Measurements from ENCODE around the gene SYCE3.

The SYCE3 gene

DNA sequence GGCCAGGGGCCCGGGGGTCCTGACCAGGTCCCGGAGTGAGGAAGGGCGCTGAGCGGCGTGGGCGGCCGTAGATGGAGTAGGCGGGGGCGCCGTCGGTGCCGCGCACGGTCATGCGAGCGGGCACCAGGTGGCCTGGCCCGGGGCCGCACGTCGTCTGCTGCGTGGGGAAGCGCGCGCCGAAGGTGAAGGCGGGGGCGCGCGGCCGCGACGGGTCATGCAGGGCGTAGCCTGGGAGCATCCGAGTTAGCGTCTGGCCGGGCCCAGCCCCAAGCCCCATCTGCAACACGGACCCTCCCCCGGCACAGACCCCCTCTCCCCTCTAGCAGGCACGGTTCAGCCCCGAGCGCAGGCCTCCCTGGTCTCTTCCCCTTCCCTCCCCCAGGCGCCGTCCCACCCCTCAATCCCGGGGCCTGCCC is 31.2 kb downstream of the SYCE3 start:
- no peak for DNase-seq (ENCODE audit: low spot score)

DNA sequence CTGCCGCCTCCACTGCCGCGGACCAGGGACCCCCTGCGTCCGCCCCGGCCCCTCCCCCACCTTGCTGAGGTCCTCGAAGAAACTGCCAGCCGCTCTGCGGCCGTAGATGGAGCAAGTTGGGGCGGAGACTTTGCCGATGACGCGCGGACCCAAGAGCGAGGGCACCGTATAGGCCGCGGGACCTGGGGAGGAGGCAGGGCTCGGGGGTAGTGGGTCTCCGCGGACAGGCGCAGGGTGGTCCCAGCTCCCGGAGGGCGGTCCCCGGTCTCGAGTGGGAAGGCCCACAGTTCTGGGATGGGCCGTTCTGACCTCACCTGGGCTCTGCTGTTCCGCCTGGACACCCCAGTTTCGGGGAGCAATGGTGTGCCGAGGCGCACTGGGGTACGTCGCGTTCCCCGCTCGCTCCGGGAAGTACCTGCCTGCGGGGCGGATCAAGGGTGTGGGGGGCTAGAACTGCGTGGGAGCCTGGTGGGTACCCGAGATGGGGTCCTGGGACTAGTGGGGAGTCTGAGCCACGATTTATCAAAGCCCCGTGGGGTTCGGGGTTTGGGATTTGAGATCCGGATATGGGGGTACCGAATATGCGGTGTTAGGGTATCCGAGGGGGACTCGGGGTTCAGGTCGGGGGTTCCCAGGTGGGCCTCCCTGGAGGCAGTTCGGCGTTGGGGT is 31.7 kb downstream of the SYCE3 start:
- DNase-seq (ENCODE audit: low spot score), result no peak

DNA sequence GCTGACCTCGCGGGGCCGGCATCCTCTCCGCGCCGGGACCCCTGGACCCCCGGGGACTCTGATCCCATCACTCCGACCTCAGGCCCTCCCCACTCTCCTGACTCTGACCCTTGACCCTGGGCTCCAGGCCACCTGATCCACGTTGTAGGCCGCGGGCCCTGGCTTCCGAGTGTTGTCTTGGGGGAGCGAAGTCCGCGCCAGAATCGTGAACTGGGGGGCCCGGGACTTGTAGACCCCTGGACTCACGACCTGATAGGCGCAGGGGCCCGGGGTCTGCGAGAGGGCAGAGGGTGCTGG is 32.2 kb downstream of the SYCE3 start:
- no peak for DNase-seq (ENCODE audit: low spot score)

DNA sequence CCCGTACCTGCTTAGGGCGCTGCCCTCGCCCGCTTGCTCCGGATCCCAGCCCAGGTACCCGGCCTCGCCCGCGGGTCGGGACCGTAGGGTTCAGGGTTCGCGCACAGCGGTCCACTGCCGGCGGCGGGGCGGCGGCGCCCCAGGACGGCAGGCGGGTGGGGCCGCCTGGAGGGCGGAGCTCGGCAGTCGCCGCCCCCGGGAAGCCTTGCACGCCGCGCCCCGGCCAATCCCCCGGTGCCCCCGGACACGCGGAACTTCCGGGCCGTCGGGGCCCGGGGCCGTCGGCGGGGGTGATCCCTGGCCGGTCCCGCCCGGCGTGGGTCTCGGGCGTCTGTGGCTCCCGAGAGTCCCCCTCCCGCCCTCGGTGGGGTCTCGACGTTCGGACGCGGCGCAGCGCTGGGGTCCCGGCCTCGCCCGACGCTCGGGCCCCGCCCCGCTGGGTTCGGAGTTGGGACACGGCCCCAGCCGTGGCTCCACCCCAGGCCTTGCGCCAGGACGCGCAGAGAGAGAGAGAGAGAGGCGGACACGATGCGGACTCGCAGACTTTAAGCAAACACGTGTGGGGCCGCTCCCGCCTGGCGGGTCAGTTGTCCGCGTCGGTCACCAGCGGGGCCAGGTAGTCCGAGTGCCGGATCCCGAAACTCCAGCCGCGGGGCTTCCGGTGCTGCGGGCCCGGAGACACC is 32.7 kb downstream of the SYCE3 start, which contains the start of gene TYMP:
Gene TYMP (minus strand): TSS at position 116 of the 683 bp plus-strand sequence. CDS start 303 bp downstream, outside the sequence.
- no peak for DNase-seq (ENCODE audit: low spot score)

DNA sequence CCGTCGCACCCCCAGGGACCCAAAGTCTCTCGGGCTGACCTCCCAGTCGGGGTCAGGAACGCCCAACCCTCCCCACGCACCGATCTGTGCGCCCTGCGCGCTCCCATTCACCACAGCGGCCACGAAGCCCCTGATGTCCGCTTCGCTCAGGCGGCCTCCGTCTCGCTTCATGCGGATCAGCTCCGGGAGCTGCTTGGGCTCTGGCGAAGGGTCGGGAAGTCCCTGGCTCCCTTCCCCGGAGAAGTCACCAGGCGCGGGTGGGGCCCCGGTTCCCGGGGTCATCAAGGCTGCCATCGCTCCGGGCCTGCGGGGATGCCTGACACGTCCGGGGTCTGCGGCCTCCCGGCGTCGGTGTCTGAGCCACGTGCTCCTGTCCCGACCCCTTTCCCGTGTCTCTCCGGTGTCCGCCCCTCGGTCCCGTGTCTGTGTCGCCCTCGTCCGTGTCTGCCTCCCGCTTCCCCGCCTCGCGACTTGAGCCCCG is 33.3 kb downstream of the SYCE3 start:
- no peak for DNase-seq (ENCODE audit: low spot score)

DNA sequence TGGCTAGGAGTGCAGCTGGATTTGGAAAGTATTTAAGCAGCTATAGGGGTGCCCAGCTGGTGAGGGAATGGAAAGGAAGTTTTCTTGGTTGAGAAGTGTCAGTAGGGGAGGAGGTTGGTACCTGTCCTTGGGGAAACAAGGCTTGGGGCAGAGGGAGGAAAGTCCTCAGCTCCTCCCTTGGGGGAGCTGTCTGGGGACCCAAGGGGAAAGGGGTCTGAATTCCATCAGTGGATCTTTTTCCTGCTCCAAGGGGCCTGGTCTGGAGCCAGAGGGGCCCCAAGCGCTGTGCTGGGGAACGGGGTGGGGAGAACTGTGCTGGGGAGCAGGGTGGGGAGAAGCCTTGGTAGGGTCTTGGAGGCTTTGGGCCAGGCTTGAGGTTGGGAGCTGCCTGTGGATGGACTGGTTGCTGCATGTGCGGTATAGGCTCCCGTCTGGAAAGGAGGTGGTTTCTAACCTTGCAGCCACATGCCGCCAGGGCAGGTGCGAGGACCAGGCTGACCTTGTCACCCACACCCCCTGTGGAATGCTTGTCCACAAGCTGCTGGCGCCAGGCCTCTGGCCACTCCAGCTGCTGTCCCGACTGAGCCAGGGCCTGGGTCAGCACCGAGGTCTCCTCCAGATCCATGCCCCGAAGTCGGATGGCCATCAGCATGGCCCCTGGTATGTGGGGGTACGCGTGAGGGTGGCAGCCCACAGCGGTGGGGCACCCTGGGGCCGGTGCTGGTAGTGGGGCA is 33.9 kb downstream of the SYCE3 start:
- no peak for DNase-seq (ENCODE audit: low spot score)

DNA sequence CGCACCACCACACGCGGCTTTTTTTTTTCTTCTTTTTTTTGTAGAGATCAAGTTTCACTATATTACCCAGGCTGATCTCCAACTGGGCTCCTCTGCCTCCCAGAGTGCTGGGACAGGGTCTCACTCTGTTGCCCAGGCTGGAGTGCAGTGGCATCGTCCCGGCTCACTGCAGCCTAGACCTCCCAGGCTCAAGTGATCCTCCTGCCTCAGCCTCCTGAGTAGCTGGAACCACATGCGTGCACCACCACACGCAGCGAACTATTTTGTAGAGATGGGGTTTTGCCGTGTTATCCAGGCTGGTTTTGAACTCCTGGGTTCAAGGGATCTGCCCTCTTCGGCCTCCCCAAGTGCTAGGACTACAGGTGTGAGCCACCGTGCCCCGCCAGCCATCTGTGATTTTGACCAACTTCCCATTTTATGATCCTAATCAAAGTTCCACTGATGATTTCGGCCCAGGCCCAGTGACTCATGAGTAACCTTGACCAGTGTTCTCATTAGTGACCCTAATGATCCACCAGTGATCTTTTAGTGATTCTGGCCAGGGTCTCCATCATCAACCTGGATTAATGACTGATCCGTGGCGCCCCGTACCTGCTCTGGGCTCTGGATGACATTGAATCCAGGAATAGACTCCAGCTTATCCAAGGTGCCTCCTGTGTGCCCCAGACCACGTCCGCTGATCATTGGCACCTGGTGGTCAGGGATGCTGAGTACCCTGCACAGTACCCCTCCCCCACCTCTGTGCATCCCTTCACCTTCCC is 34.6 kb downstream of the SYCE3 start:
- DNase-seq (ENCODE audit: low spot score), result no peak

DNA sequence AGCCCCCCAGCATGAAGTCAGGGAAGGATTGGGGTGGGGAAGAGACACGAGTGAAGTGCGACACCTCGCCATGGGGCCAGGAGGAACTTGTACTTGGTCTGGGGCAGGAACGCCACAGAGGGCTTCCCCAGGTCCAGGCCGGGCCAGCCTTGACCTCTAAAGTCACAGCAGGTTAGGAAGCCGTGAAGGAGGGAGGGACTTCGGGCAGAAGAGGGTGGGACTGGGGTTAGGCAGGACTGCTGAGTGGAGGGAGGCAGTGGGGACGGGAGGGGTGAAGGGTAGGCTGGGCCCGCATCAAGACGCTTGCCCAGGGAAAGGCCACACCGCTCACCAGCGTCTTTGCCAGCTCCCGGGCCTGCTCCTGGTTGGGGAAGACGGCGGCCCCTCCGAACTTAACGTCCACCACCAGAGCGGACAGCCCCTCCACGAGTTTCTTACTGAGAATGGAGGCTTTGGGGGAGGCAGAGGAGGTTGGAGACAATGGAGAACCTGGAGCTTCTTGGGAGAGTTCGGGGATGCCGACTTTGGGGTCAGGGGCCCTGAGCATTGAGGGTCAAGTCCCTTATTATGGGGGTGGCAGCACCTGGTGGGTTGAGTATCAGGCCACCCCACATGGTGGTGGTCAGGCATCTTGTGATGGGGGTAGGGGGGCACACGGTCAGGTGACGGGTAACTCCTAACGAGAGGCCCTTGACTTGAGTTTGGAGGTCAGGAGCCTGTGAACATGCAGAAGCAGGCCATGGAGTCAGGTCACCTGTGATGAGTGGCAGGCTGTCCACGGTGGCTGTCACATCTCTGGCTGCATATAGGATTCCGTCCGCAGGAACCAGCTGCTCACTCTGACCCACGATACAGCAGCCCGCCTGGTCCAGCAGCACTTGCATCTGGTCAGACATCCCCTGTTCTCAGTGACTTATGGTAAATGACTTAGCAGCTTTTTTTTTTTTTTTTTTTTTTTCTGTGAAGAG is 35.6 kb downstream of the SYCE3 start:
- DNase-seq (ENCODE audit: low spot score), result no peak

DNA sequence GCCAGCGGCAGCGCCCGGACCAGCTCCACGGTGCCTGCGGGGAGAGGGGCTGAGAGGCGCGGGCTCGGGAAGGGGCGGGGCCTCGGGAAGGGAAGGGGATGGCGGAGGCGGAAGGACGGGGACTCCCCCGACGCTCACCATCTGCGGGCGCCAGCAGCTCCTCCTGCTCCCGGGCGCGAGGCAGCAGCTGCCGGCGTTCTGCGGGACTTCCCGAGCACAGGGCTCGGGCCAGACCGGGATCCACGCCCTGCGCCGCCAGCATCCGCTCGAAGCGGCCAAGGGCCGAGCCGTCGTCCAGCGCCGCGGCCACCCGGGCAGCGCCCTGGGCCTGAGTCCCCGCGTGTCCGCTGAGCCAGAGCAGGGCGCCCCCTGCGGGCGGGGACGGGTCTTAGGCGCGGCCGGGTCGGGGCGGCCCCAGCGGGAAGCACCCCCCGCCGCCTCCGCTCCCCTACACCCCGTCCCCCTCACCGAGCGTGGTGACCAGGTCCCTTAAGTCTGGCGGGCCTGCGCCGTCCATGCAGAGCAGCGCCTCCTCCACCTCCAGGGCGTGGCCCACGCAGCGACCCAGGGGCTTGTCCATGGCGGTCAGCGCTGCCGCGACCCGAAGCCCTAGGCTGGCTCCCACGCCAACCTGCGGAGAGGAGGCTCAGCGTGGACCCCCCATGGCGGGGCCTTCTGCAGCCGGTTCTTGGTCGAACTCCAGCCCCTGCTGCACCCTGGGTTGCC is 36.4 kb downstream of the SYCE3 start:
- peak; percentile 73 for DNase-seq (ENCODE audit: low spot score)

DNA sequence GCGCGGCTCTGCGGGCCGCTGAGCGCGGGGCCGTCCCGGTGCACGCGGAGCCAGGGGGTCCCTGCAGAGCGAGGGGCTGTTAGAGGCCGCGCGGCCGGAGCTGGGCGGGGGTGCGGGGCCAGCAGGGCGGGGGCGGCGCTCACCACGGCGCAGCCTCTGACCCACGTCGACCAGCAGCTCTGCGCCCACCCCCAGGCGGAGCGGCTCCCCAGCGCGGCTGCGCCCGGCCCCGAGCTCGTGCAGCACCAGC is 36.9 kb downstream of the SYCE3 start:
- DNase-seq (ENCODE audit: low spot score), result no peak

DNA sequence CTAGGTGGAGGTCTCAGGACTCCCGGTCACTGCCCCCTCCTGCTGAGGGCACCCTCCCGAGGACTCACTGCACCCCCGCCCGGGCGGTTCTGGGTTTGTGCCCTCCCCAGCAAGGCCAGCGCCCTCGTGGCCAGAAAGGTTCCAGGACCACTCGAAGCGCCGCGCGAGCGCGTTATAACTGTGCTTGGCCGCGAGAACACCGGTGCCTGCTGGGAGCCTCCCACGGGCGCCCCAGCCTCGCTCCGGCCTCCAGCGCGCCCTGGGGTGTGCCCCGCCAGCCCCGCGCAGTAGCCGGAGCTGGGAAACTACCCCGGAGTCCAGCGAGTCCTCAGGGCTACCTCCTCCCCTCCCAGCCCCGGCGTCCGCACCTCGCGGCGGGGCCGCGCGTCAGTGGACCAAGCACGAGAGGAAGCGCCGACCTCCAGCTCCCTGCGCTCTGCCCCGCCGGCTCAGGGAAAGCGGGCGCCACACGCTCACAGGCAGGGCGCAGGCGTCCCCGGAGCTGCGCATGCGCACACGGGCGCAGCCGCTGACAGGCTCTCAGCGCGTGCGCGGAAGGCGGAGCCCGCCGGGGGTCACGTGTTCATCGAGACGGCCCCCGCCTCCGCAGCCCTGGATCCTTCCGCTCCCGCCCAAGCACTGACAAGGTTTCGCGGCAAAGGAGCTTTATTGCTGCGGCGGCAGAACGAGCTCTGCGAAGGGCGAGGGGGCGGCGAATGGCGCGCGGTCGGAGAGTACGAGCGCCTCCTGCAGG is 37.4 kb downstream of the SYCE3 start, which contains the start of gene SCO2:
Gene SCO2 (minus strand): TSS at position 495 of the 754 bp plus-strand sequence. CDS start 1,187 bp downstream, outside the sequence.
- peak; percentile 96 for DNase-seq (ENCODE audit: low spot score)

DNA sequence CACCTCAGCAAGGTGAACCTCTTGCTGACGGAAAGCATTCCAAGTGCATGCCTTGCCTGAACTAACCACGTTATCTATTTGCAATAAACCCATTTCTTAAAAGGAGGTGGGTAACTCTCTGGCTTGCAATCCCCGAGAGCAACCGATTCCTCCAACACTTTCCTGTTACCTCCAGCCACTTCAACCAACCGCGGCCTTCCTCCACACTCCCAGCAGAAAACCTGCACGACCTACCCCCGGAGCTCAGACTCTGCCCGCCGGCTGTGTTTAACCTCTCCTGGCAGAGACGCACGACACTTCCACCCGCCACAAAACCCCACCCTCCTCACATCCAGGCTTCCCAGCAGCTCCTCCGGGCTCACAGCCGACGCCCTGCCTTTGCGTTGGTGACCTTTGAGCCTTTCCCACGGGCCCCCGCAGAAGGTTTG is 38.0 kb downstream of the SYCE3 start:
- no peak for DNase-seq (ENCODE audit: low spot score)

DNA sequence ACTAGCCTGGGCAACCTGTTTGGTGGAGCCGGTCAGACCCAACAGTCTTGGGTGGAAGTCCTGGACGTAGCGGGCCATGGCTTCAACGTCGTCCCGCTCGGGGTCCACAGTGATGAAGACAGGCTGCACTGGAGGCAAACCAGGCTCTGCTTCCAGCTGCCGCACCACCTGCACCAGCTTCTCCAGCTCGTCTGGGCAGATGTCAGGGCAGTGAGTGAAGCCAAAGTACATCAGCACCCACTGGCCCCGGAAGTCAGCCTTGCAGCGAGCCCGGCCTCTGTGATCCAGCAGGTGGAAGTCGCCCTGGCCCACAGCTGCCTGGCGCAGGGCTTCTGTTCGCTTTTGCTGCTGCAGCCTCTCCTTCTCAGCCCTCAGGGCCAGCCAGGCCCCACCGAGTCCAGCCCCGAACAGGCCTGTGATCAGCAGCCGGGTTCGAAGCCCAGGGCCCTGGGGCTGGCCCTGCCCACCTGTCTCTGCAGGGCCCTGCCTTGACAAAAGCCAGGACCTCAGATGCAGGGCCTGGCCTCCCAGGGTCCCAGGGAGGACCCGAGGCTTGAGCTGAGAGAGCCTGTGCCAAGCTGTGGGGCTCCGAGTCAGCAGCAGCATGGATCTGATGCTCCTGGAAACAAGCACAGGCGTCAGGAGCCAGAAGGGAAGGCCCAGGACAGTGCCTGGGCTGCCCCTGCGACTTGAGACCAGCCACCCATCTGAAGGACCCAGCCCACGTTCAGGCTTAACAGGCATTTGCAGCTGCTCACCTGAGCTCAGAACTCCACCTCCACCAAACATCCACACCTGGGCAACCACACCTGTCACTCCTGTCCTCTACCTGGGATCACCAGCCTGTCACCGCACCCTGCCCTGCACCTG is 38.7 kb downstream of the SYCE3 start:
- DNase-seq (ENCODE audit: low spot score), result no peak

DNA sequence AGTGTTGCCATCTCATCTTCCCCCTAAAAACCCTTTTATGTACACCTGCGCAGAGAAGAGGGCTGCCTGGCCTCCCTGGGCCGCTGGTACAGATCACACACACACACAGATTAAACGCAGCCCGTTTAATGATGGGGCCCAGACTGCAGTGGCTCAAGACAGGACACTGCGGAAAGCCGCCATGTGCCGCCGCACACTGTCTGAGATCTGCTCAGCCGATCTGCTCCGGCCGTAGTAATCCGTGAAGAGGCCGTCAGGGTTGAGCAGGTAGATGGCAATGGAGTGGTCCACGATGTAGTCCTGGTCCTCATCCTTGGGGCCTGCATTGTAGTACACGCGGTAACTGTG is 39.3 kb downstream of the SYCE3 start:
- DNase-seq (ENCODE audit: low spot score), result no peak

DNA sequence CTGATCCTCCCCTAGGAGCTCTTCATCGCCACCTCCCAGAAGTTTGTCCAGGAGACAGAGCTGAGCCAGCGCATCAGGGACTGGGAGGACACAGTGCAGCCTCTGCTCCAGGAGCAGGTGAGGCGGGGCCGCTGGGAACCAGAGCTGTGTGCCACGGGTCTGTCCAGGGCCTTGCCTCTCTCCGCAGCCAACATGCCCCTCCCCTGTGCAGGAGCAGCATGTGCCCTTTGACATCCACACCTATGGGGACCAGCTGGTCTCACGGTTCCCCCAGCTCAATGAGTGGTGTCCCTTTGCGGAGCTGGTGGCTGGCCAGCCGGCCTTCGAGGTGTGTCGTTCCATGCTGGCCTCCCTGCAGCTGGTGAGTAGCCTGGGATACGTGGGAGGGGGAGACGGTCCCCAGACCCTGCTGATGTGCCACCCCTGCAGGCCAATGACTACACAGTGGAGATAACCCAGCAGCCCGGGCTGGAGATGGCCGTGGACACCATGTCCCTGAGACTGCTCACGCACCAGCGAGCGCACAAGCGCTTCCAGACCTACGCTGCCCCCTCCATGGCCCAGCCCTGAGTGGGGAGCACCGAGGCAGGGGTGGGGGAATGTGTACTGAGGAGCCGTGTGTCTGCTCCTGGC is 39.8 kb downstream of the SYCE3 start:
- DNase-seq (ENCODE audit: low spot score), result no peak

DNA sequence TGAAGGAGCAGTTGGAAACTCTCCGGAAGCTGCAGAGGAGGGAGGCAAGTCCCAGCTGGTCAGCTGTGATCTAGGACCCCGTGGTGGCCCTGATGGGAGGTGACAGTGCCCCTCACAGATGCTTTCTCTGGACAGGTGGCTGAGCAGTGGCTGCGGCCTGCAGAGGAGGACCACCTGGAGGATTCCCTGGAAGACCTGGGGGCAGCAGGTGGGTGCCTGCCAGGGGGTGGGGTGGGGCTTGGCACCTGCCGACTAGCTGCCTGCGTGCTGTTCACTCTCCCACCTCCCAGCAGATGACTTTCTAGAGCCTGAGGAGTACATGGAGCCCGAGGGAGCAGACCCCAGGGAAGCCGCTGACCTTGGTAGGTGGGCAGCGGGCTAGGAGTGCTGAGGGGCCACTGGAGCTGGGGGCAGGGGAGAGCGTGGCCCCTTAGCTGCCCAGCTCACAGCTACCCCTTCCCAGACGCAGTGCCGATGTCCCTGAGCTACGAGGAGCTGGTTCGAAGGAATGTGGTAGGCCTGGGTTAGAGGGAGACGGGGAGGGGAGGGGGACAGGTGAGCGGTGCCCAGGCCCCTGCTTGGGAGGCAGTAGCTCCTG is 40.4 kb downstream of the SYCE3 start:
- DNase-seq (ENCODE audit: low spot score), result no peak

DNA sequence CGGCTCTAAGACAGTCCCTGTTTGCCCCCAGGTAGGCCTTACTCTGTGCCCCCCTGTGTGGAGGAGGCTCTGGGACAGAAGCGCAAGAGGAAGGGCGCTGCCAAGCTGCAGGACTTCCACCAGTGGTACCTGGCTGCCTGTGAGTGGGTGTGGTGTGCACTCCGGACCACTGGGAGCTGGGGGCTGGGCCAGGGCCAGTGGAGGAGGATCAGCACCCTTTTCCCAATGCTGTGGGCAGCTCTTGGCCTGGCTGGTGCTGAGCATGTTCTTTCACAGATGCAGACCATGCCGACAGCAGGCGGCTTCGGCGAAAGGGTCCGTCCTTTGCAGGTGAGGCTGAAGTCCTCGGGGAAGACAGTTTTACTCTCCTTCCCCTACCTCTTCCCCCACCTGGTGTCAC is 41.0 kb downstream of the SYCE3 start:
- DNase-seq (ENCODE audit: low spot score), result no peak

DNA sequence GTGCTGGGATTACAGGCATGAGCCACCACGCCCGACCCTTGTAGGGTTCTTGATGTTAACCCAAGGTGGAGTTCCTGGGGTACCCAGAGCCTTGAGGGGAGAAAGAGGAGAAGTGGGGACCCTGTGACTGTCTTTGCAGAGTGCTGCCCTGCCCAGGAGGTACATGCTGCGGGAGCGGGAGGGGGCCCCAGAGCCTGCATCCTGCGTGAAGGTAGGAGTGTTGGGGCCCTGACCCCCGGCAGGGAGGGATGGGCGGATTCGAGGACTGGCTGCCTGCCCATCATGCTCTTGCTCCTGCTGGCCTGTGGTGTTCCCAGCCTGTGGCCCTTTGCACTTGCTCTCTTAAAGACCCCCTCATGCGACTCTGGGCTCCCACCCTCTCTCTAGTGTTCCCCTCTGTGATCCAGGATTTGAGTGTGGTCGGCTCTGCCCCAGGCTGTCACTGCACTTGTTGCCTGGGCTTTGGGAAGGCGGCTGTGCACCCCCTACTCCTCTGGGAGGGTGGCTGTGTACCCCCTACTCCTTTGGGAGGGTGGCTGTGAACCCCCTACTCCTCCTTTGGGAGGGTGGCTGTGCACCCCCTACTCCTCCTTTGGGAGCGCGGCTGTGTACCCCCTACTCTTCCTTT is 41.8 kb downstream of the SYCE3 start:
- DNase-seq (ENCODE audit: low spot score), result no peak
